Body of pancreas (tissue), 4 donors: ENCODE measurements around the gene PLEKHG5.

Source experiments
- CTCF ChIP-seq, 7 experiments: fragments of 450-650 bp in 4 of 7; fragments of 200-600 bp in 3 of 7; sonication (generic) in 3 of 7; IDR thresholded peaks; one replicate each; pipeline ENCODE4 v1.5.1; 2016 to 2019; ENCODE audit warnings: antibody characterized with exemption in 7 of 7
- POLR2A ChIP-seq, 3 donors: fragments of 450-650 bp; IDR thresholded peaks; one replicate each; pipeline ENCODE4 v1.6.1; 2016; ENCODE audit warnings: antibody characterized with exemption in 3 of 3, mild to moderate bottlenecking in 2 of 3

GRCh38 chr1:6448749-6449631, 42.5 kb downstream of the PLEKHG5 start:
- TF ChIP-seq CTCF (IDR thresholded peaks at IDR 0.05) (peak in 1 of 7 experiments; percentile 14), POLR2A (IDR thresholded peaks at IDR 0.05) (no peak)
